CD4-positive, alpha-beta T cell (primary cell): ENCODE results near the gene SHISA5. TPM values are rescaled to one million over a fixed set of nuclear protein-coding genes. Genes with fewer than 3 reads are reported as not detected.
A peak's percentile ranks its signal among the peaks of the same experiment; 100 is the strongest.

ENCODE experiments used
- ATAC-seq: fragments of 200-7000 bp; cut with Tn5 transposase; one replicate; pipeline ENCODE4 v1.10.0; 2022; ENCODE audit warnings: mild to moderate bottlenecking; ENCODE audit not compliant: poor library complexity
- CTCF ChIA-PET: fragments of 350-600 bp; sonication (Branson Sonifier 250); formaldehyde crosslinking; loops from one replicate; lab custom pipeline; 2021; ENCODE audit warnings: antibody characterized with exemption, inconsistent platforms; lab: Charles Lee
- POLR2A ChIA-PET: fragments of 350-600 bp; sonication (Branson Sonifier 250); formaldehyde crosslinking; loops from one replicate; lab custom pipeline; 2021; ENCODE audit warnings: antibody characterized with exemption, inconsistent platforms; lab: Charles Lee
- DNase-seq, 14 experiments: peaks; one replicate each; pipeline ENCODE4 v3.0.0-alpha.2; 2013 to 2020; ENCODE audit warnings: mixed read lengths in 2 of 14
- H3K27ac ChIP-seq, 2 donors: one replicate each; pipeline versions ENCODE4 v1.5.1 to v1.7.0; 2013; ENCODE audit warnings: low read length in 2 of 2, low read depth in 1 of 2, mild to moderate bottlenecking in 1 of 2
- H3K27me3 ChIP-seq, 2 experiments: 1 replicate in 1 of 2; 2 replicates in 1 of 2; pipeline versions ENCODE4 v1.6.1 to v1.7.0; 2013; ENCODE audit warnings: low read length in 2 of 2, control low read depth in 1 of 2, mild to moderate bottlenecking in 1 of 2, moderate library complexity in 1 of 2; ENCODE audit not compliant: insufficient read depth in 2 of 2, control insufficient read depth in 1 of 2
- H3K36me3 ChIP-seq: one replicate; pipeline ENCODE4 v1.6.1; 2013; ENCODE audit warnings: low read length, control low read depth; ENCODE audit not compliant: insufficient read depth
- H3K4me1 ChIP-seq: one replicate; pipeline ENCODE4 v1.6.1; 2013; ENCODE audit warnings: low read length, control low read depth; ENCODE audit not compliant: insufficient read depth
- H3K4me3 ChIP-seq: one replicate; pipeline ENCODE4 v1.5.1; 2013; ENCODE audit warnings: mild to moderate bottlenecking, low read length, moderate library complexity
- H3K9me3 ChIP-seq, 2 experiments: 1 replicate in 1 of 2; 2 replicates in 1 of 2; pipeline versions ENCODE4 v1.6.1 to v1.7.0; 2013; ENCODE audit warnings: low read length in 2 of 2, mild to moderate bottlenecking in 2 of 2, control low read depth in 1 of 2, moderate library complexity in 1 of 2; ENCODE audit not compliant: control insufficient read depth in 1 of 2, insufficient read depth in 1 of 2
- H3K27ac Mint-ChIP-seq: one replicate; pipeline ENCODE4 v1.8.0; 2020; ENCODE audit warnings: mixed read lengths
- H3K27me3 Mint-ChIP-seq: one replicate; pipeline ENCODE4 v1.8.0; 2021; ENCODE audit warnings: mixed read lengths
- H3K36me3 Mint-ChIP-seq: one replicate; pipeline ENCODE4 v1.8.0; 2021; ENCODE audit warnings: low read depth, mixed read lengths
- H3K4me1 Mint-ChIP-seq: one replicate; pipeline ENCODE4 v1.8.0; 2021; ENCODE audit warnings: low read depth, mixed read lengths
- H3K4me3 Mint-ChIP-seq: one replicate; pipeline ENCODE4 v1.8.0; 2020; ENCODE audit warnings: mild to moderate bottlenecking, mixed read lengths
- H3K9me3 Mint-ChIP-seq: one replicate; pipeline ENCODE4 v1.8.0; 2020; ENCODE audit warnings: mixed read lengths
- CTCF ChIP-seq: fragments of 200-600 bp; IDR thresholded peaks from one replicate; pipeline ENCODE4 v1.8.0; 2022; ENCODE audit warnings: antibody characterized with exemption, mild to moderate bottlenecking
- intact Hi-C, 2 experiments: fragments of 100-400 bp; cut with DNase I in 1 of 2; cut with micrococcal nuclease in 1 of 2; formaldehyde crosslinking; loops; one replicate each; pipeline versions ENCODE4 v1.15.1 to v1.9.0; 2023 to 2025; cut with DNase I, micrococcal nuclease
- total RNA-seq, 174 experiments: library from RNA in 2 of 174; stranded (reverse) in 2 of 174; gene quantifications; one replicate each; pipeline ENCODE4 v1.2.3 and lab custom pipeline; 2021 to 2026

The SHISA5 gene
- total RNA-seq, 2 experiments from 2014 or later = 102 to 109 TPM

GRCh38 chr3:48507256-48508061, 3.5 kb upstream of the SHISA5 start:
- Histone ChIP-seq H3K9me3 (no peaks in the 10 kb centered on the region), H3K27ac (peak overlapping the region in 1 of 2 donors; percentile 45), H3K4me3 (no peak overlapping the region), H3K27me3 (no peaks in the 10 kb centered on the region), H3K4me1 (peaks cover 64% of the 10 kb centered on the region), H3K36me3 (no peaks in the 10 kb centered on the region)
- DNase-seq (peak; percentile 64 to 89 (median 74)), ATAC-seq (peak; percentile 89)
- H3K4me1 Mint-ChIP-seq = peaks cover 61% of the 10 kb centered on the region
- intact Hi-C loops = loop anchor here (1.0 to 5.0 kb wide), 9 partner anchors 34 to 275 kb away; partner anchors contain the start of genes ATRIP (in 1 of the 2), CCDC51 (in 1 of the 2) and TMA7 (in 1 of the 2)
- H3K27me3 Mint-ChIP-seq = no peaks in the 10 kb centered on the region
- peak; percentile 86 for TF ChIP-seq CTCF
- no peaks in the 10 kb centered on the region for H3K36me3 Mint-ChIP-seq
- H3K27ac Mint-ChIP-seq = peak overlapping the region; percentile 74
- H3K9me3 Mint-ChIP-seq = no peaks in the 10 kb centered on the region
- ChIA-PET CTCF (interaction anchor here (0.5 to 4.5 kb wide), 12 partner anchors 9 to 120 kb away, joined by 3 to 32 read pairs (median 4); partner anchors contain the start of genes ATRIP and CCDC51), POLR2A (interaction anchor here (0.9 to 3.3 kb wide), 11 partner anchors 28 to 107 kb away, joined by 3 to 14 read pairs (median 7); partner anchors contain the start of genes ATRIP, CCDC51, PFKFB4 and TMA7)
- H3K4me3 Mint-ChIP-seq = peak overlapping the region; percentile 59

- no peak overlapping the region for H3K4me3 ChIP-seq
- H3K4me3 Mint-ChIP-seq = peak overlapping the region; percentile 68
- intact Hi-C loops = loop anchor here in 1 of 2 experiments (2.0 to 5.0 kb wide), 4 partner anchors 39 to 274 kb away; partner anchors contain the start of gene ATRIP
- H3K4me1 Mint-ChIP-seq = peaks cover 62% of the 10 kb centered on the region
- ATAC-seq (no peak), DNase-seq (no peak)
- H3K27me3 Mint-ChIP-seq = no peaks in the 10 kb centered on the region
- no peaks in the 10 kb centered on the region for H3K9me3 ChIP-seq
- H3K4me1 ChIP-seq = peaks cover 63% of the 10 kb centered on the region
- no peak overlapping the region for H3K27ac ChIP-seq
- CTCF ChIA-PET = interaction anchor here (2.9 to 4.5 kb wide), 2 partner anchors 70 to 105 kb away, joined by 8 to 32 read pairs; no protein-coding TSS in a partner anchor
- no peaks in the 10 kb centered on the region for H3K27me3 ChIP-seq
- no peak for TF ChIP-seq CTCF
- peaks cover 8% of the 10 kb centered on the region for H3K36me3 Mint-ChIP-seq
- POLR2A ChIA-PET = interaction anchor here (0.6 to 3.3 kb wide), 3 partner anchors 9 to 66 kb away, joined by 3 to 14 read pairs (median 13); partner anchors contain the start of genes CCDC51 and TMA7
- H3K27ac Mint-ChIP-seq = peak overlapping the region; percentile 74
- H3K9me3 Mint-ChIP-seq = no peaks in the 10 kb centered on the region
- H3K36me3 ChIP-seq = no peaks in the 10 kb centered on the region
These were observed 2.1 kb upstream of the SHISA5 start for GRCh38 chr3:48505968-48506504.

DNA sequence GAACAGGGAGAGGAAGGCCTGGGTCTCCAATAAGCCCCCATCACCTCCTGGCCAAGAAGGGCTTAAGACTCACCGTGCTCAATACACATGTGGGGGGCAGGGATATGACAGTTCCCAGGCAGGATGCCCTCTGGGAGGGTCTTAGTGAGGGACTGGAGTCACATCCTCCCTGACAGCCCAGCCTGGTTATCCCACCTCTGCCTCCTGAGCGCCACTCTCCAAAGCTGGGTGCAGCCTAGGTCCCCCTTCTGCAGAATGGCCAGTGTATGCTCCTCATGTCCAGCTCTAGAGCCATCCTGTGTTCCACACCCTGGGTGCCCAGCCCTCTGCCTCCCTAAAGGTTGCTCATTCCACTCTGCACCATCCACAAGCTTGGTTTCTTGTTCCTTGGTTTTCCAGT, 1.2 kb upstream of the SHISA5 start:
- ChIA-PET CTCF (no interaction called here), POLR2A (interaction anchor here (1.1 to 3.3 kb wide), 7 partner anchors 26 to 100 kb away, joined by 3 to 21 read pairs (median 13); partner anchors contain the start of genes CCDC51 and TMA7)
- no peaks in the 10 kb centered on the region for H3K27me3 Mint-ChIP-seq
- no peak for TF ChIP-seq CTCF
- Histone ChIP-seq H3K27ac (no peak overlapping the region), H3K4me1 (peaks cover 69% of the 10 kb centered on the region), H3K4me3 (no peak overlapping the region), H3K9me3 (no peaks in the 10 kb centered on the region), H3K27me3 (no peaks in the 10 kb centered on the region), H3K36me3 (peaks cover 2% of the 10 kb centered on the region)
- DNase-seq = no peak
- peaks cover 14% of the 10 kb centered on the region for H3K36me3 Mint-ChIP-seq
- no peak for ATAC-seq
- intact Hi-C loops = loop anchor here in 1 of 2 experiments (5.0 kb wide), 1 partner anchor 273 kb away; no protein-coding TSS in a partner anchor
- H3K9me3 Mint-ChIP-seq = no peaks in the 10 kb centered on the region
- peaks cover 63% of the 10 kb centered on the region for H3K4me1 Mint-ChIP-seq
- peak overlapping the region; percentile 84 for H3K4me3 Mint-ChIP-seq
- H3K27ac Mint-ChIP-seq = peak overlapping the region; percentile 74
